OCI-LY3 (cell line): ENCODE measurements around the gene TXN.

Experiments
- H2AFZ ChIP-seq: fragments of 200-600, 300-600 bp; shearing (Covaris generic); 2 replicates; pipeline ENCODE4 v1.6.0; 2014; ENCODE audit warnings: antibody characterized with exemption, low read depth, low read length
- H3K27ac ChIP-seq: fragments of 200-600, 300-600 bp; sonication (generic); 2 replicates; pipeline ENCODE4 v1.5.1; 2014; ENCODE audit warnings: mild to moderate bottlenecking, low read length, moderate library complexity, mixed read lengths
- H3K27me3 ChIP-seq: fragments of 200-600, 300-600 bp; sonication (generic); 2 replicates; pipeline ENCODE4 v1.6.1; 2014; ENCODE audit warnings: low read depth, low read length, mixed read lengths
- H3K36me3 ChIP-seq: fragments of 200-600, 300-600 bp; sonication (generic); replicated peaks from 2 replicates; pipeline ENCODE3; 2014; ENCODE audit warnings: low read depth, low read length, mixed read lengths
- H3K4me1 ChIP-seq: fragments of 300-600, 200-600 bp; sonication (generic); 2 replicates; pipeline ENCODE4 v1.6.1; 2014; ENCODE audit warnings: low read length, mixed read lengths
- H3K4me2 ChIP-seq: fragments of 200-600, 300-600 bp; sonication (generic); 2 replicates; pipeline ENCODE4 v1.6.1; 2014; ENCODE audit warnings: low read length, mixed read lengths
- H3K4me3 ChIP-seq: fragments of 300-600, 200-600 bp; sonication (generic); 2 replicates; pipeline ENCODE4 v1.5.1; 2014; ENCODE audit warnings: antibody characterized with exemption, mild to moderate bottlenecking, low read length, moderate library complexity
- H3K79me2 ChIP-seq: fragments of 300-600, 200-600 bp; shearing (Covaris generic); 2 replicates; pipeline ENCODE4 v1.6.1; 2014; ENCODE audit warnings: mild to moderate bottlenecking, low read length, mixed read lengths
- H3K9ac ChIP-seq: fragments of 300-600, 200-600 bp; shearing (Covaris generic); 2 replicates; pipeline ENCODE4 v1.6.0; 2014; ENCODE audit warnings: mild to moderate bottlenecking, low read length, moderate library complexity
- H3K9me3 ChIP-seq: fragments of 200-600, 300-600 bp; shearing (Covaris generic); 2 replicates; pipeline ENCODE4 v1.6.1; 2014; ENCODE audit warnings: low read length, mixed read lengths; ENCODE audit not compliant: insufficient read depth
- H4K20me1 ChIP-seq: fragments of 200-600, 300-600 bp; sonication (generic); 2 replicates; pipeline ENCODE4 v1.6.1; 2016; ENCODE audit warnings: low read length, mixed read lengths; ENCODE audit not compliant: insufficient read depth
- EZH2phosphoT487 ChIP-seq: fragments of 200-600 bp; shearing (Covaris generic); IDR thresholded peaks from 2 replicates; pipeline ENCODE4 v1.6.1; 2018; ENCODE audit warnings: antibody characterized with exemption, mixed run types, low read depth
- TF ChIP-seq, protein P1 (sequence below): fragments of 200-600, 300-600 bp; sonication (generic); IDR thresholded peaks from 2 replicates; pipeline ENCODE4 v1.5.1; 2014; ENCODE audit warnings: antibody characterized with exemption, low read length, low read depth

TXN gene

DNA sequence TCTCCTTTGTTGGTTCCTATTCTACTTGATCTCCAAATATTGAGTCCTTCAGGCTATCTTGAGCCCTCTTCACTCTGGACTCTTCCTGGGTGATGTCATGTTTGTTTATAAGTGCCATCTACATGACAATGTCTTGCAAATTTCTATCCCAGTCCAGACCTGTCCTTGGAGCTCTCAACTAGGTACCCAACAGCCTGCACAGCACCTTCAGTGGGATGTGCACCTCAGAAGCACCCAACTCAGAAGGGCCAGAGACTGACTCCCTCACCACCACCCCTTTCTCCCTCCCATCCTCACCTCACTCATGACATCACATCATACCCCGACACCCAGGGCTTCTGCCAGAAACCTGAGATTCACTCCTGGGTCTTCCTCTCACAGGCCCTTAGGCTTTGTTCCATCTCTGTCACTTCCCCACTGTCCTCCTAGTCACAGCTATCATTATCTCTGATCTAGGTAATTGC, 14.4 kb downstream of the TXN start:
- no peak for TF ChIP-seq EZH2phosphoT487
- TF ChIP-seq, protein P1, sequence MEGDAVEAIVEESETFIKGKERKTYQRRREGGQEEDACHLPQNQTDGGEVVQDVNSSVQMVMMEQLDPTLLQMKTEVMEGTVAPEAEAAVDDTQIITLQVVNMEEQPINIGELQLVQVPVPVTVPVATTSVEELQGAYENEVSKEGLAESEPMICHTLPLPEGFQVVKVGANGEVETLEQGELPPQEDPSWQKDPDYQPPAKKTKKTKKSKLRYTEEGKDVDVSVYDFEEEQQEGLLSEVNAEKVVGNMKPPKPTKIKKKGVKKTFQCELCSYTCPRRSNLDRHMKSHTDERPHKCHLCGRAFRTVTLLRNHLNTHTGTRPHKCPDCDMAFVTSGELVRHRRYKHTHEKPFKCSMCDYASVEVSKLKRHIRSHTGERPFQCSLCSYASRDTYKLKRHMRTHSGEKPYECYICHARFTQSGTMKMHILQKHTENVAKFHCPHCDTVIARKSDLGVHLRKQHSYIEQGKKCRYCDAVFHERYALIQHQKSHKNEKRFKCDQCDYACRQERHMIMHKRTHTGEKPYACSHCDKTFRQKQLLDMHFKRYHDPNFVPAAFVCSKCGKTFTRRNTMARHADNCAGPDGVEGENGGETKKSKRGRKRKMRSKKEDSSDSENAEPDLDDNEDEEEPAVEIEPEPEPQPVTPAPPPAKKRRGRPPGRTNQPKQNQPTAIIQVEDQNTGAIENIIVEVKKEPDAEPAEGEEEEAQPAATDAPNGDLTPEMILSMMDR, result no peak
- H3K9me3 ChIP-seq, result no peaks in the 10 kb centered on the region
- H3K4me1 ChIP-seq, result no peaks in the 10 kb centered on the region
- peaks cover 49% of the 10 kb centered on the region for H3K36me3 ChIP-seq
- H3K27ac ChIP-seq, result no peak overlapping the region
- H3K4me3 ChIP-seq, result no peak overlapping the region
- peaks cover 12% of the 10 kb centered on the region for H3K79me2 ChIP-seq
- peaks cover 21% of the 10 kb centered on the region for H4K20me1 ChIP-seq
- H3K27me3 ChIP-seq, result no peaks in the 10 kb centered on the region
- H3K4me2 ChIP-seq, result no peak overlapping the region
- no peak overlapping the region for H2AFZ ChIP-seq
- no peak overlapping the region for H3K9ac ChIP-seq

DNA sequence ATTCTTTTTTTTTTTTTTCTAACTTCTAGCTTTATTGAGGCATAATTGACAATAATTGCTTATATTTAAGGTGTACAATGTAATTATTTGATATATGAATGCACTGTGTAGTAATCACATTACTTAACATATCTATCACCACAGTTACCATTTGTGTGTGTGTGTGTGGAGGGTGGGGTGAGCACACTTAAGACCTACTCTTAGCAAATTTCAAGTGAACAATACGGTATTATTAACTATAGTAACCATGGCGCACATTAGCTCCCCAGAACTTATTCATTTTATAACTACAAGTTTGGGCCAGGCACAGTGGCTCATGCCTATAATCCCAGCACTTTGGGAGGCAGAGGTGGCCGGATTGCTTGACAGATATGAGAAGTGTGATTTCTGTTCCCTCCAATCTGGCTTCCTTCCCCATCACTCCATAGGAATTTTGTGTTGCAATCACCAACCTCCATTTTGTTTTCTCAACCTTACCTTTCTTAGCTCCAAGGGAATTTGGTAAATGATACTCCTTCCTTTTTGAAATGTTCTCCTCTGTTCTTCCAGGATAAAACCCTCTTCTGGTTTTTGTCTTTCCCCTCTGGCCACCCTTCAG, 14.9 kb downstream of the TXN start:
- Histone ChIP-seq H3K27ac (no peak overlapping the region), H3K36me3 (peaks cover 43% of the 10 kb centered on the region)
- TF ChIP-seq EZH2phosphoT487, result no peak
- TF ChIP-seq, protein P1, result no peak

DNA sequence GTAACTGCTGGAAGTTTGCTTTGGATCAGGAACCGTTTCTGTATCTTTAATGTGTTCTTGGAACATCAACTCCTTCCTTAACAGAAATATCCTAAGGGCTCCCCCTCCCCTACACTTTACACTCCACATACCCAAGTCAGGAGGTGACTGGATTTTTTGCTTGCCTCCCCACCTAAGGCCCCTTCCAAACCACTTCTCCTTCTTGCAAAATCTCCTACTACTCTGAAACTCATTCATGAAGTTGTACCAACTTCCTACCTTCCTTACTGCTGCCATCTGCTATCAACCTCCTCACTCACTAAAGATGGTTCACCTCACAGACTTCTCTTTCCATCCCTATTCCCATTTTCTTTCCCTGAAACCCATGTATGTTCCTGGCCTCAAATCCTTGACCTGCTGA, 16.1 kb downstream of the TXN start:
- TF ChIP-seq EZH2phosphoT487, result no peak
- TF ChIP-seq, protein P1, result no peak
- no peak overlapping the region for H2AFZ ChIP-seq
- H4K20me1 ChIP-seq, result peaks cover 9% of the 10 kb centered on the region; the same call in 1 of the 2 replicates
- H3K9ac ChIP-seq, result no peak overlapping the region
- no peaks in the 10 kb centered on the region for H3K79me2 ChIP-seq
- H3K36me3 ChIP-seq, result peaks cover 38% of the 10 kb centered on the region
- no peak overlapping the region for H3K4me2 ChIP-seq
- no peaks in the 10 kb centered on the region for H3K27me3 ChIP-seq
- H3K4me1 ChIP-seq, result no peaks in the 10 kb centered on the region
- no peak overlapping the region for H3K27ac ChIP-seq
- H3K9me3 ChIP-seq, result no peaks in the 10 kb centered on the region
- H3K4me3 ChIP-seq, result no peak overlapping the region

More for the DNA sequence above, 14.9 kb downstream of the TXN start:
- Histone ChIP-seq H3K4me1 (no peaks in the 10 kb centered on the region), H3K9me3 (no peaks in the 10 kb centered on the region), H3K4me2 (no peak overlapping the region), H4K20me1 (peaks cover 16% of the 10 kb centered on the region), H3K9ac (no peak overlapping the region), H3K27me3 (no peaks in the 10 kb centered on the region), H3K4me3 (no peak overlapping the region), H3K79me2 (peaks cover 7% of the 10 kb centered on the region), H2AFZ (no peak overlapping the region)

DNA sequence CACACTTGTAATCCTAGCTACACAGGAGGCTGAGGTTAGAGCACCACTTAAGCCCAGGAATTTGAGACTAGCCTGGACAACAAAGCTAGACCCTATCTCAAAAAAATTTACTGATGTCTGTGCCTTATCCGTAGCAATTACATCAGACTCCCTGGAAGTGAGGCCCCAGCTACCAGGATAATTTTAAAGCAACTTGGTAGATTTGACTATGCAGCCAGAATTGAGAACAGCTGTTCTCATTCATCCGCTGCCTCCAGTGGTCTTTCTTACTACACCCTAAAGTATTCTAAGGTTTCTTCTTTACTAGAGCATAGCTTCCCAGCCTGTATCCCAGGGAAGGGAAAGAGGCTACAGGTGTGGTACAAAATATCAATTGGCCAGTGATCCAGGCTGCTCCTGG, 28.0 kb downstream of the TXN start:
- no peaks in the 10 kb centered on the region for H3K4me1 ChIP-seq
- no peak overlapping the region for H3K9ac ChIP-seq
- TF ChIP-seq, protein P1, result no peak
- no peak for TF ChIP-seq EZH2phosphoT487
- H3K27ac ChIP-seq, result no peak overlapping the region
- H3K36me3 ChIP-seq, result no peaks in the 10 kb centered on the region
- H3K4me2 ChIP-seq, result no peak overlapping the region
- no peaks in the 10 kb centered on the region for H3K27me3 ChIP-seq
- no peak overlapping the region for H3K4me3 ChIP-seq
- no peaks in the 10 kb centered on the region for H4K20me1 ChIP-seq
- H3K79me2 ChIP-seq, result no peaks in the 10 kb centered on the region
- H2AFZ ChIP-seq, result no peak overlapping the region
- H3K9me3 ChIP-seq, result no peaks in the 10 kb centered on the region
